Measurements from ENCODE around the gene BDH1.
"Not testable (repeated sequence)": the region's sequence is repeated elsewhere in the genome, so short reads cannot be mapped to it uniquely, and the experiment has no call there.

The BDH1 gene

DNA sequence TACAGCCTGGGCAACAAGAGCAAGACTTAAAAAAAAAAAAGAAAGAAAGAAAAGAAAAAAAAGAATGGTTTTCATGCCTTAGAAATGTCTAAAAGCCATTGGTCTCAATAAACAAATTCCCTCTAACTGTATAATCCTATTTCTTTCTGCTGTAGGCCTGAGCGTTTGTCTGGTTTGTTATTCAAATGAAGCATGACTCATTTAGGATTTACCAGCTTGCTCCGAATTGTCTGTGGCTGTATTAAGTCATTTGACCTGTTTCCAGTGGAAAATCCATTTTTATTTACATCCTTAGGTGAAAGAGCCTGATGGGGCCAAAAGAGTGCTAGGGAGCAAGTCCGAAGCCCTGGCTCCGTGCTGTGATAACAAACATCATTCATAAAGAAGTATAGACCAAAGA lies 73.8 kb downstream of the BDH1 start:
- no peak for DNase-seq

DNA sequence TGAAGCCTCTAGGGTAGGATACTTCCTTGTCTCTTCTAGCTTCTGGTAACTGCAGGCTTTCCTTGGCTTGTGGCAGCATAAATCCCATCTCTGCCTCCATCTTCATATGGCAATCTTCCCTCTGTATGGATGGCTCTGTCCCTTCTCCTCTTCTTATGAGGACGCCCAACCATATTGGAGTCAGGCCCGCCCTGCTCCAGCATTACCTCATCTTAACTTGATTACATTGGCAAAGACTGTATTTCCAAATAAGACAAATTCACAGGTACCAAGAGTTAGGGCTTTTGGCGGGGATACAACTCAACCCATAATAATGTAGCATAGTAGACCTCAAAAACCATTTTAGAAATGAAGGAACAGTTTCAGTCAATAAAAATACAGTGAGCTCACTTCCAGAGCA lies 75.4 kb downstream of the BDH1 start:
- DNase-seq = no peak

- DNase-seq = no peak
Measured at GRCh38 chr3:197478746-197479668, 76.8 kb downstream of the BDH1 start.

GRCh38 chr3:197477816-197478215 lies 78.0 kb downstream of the BDH1 start:
- DNase-seq = not testable (repeated sequence)

GRCh38 chr3:197475997-197476525 lies 79.7 kb downstream of the BDH1 start:
- DNase-seq = no peak

DNA sequence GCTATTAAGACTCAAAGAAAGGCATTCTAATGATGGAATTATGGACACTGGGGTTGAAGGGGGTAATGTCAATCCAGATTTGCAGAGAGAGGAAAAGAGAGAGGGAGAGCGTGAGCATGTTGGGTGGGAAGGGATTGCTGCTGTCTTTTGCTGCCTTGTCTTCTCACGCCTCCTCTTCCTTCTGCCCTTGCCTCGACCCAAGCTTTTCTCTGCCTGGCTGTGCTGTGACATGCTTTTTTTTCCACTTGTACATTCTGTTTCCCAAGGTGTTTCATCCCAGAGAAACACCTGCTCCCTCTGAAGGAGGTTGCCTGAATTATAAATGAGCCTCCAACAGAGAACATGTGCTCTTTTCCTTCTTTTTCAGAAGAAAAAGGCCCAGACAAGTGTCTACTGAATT lies 80.3 kb downstream of the BDH1 start:
- DNase-seq = no peak

GRCh38 chr3:197472151-197472550 lies 83.6 kb downstream of the BDH1 start:
- no peak for DNase-seq

DNA sequence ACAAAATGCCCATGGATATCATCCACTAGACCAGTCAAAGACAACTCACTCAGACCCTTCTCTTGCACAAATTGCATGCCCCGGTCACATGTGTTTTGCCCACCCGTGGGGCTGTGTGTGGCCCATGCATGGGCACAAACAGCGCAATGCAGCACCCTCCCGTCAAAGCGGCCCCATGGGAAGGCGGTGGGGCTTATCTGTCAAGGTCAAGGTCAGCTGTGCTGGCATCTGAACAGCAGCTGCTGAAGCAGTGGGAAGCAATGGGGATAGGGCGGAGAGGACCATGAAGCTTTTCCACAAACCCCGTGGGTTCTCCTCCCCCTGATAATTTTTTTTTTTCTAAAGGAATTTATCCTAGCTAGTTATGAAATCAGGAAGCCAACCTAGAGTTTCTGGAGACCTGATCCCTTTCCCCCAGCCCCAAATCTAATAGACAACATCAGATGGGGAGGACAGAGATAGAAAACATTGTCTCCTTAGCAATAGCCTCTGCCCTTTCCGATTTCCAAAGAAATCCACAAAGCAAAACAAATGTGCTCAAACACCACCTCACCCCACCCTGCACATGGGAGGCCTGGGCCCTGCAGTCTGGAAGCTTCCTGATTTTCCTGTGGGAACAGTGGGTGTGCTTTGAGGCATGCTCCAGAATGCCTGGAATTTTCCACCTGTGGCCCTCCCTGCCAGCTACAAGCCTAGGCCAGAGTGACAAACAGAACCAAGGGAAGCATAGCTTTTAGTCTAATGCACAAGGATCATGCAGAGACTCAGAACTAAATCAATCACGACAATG lies 84.4 kb downstream of the BDH1 start:
- no peak for DNase-seq

- DNase-seq = no peak
Measured at GRCh38 chr3:197468866-197469382, 86.8 kb downstream of the BDH1 start.

GRCh38 chr3:197468167-197468566 lies 87.6 kb downstream of the BDH1 start:
- no peak for DNase-seq

DNA sequence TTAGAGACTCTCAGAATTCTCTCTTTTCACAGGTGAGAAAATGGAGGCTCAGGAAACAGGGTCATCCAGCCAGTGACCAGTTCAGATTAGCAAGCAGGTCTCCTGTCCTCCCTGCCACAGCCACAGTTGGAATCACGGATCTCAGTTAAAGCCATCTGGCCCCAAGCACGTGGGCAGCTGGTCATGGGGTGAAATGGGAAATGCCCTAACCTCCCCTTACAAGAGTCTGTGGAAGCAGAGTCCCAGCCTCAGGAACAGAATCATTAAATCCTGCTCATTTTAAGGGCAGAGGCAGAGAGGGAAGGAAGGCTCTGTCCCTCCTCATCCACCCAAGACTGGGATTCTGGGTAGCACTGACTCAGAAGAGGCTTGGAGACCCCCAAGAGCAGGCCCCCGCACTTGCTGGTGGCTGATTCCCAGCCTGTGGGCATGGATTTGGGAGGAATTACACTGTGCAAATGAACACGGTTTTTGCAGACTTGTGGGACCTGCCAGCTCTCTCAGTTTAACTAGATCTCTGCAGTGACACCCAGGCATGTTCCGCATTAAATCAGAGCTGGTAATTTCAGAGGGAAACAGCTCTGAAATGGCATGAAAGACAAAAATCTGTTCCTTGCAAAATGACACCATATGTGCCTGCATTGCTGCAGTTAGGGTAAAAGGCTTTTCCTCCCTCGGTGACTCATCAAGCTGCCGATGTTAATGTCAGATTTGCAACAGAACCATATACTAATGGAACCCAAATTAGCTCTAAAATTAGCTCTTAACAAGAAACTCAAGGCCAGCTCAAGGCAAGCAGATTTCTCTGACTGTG lies 89.0 kb downstream of the BDH1 start:
- DNase-seq = no peak

DNA sequence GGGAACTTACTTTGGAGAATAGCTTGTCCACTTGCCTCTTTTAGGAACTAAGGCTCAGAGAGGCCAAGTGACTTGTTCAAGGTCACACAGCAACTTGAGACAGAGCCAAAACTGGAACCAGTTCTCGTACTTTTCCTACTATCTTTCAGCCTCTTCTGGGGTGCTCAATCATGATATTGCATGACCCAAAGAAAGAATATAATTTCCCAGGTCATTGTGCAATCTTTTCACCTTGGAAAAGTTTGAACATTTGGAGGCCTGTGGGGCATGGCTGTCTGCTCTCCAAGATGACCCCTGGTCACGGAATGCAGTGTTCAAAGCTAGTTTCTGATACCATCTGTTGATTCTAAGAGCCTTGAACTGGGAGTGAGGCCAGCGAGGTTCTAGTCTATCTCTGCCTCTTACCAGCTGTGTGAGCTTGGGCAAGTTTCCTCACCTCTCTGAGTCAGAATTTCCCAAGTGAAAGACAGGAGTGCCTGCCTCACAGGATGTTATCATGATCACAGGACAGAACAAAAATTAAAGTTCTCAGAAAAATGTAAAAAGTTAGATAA lies 89.7 kb downstream of the BDH1 start:
- no peak for DNase-seq

- no peak for DNase-seq
Measured at GRCh38 chr3:197465197-197465995, 90.4 kb downstream of the BDH1 start.

DNA sequence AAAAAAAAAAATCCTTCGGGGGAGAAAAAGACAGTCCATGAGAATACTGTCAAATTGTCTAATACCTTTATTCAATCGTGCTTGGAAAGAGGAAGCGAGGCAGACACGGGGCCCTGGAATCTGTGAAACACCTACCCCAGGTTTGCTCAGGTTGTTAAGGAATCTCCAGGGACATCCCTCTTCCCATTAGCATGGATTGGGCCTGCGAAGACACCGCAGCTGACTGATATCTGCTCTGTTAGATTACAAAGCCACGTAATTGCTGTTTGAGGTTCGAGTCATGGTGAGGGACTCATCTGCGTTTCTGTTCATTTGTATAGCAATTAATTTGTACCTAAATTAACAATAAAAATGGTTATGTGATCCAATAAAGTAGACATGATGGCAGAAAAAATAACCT lies 91.0 kb downstream of the BDH1 start:
- DNase-seq = no peak

DNA sequence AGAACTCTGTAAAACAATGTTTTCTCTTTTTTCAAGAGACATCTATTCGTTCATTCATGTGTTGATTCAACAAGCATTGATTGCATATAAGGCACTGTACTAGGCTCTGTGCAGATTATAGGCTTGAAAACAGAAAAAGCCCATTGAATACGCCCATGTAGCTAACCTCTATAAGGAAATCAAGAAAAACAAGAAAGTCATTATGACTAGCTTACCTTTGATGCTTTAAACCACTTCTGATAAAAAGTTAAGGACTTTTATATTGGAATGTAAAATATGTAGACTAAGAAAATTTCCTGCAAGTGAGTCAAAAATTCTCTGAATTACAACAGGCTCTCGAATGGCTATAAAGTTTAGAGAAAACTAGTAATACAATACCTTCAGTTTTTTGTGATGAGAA lies 92.5 kb downstream of the BDH1 start:
- no peak for DNase-seq

DNA sequence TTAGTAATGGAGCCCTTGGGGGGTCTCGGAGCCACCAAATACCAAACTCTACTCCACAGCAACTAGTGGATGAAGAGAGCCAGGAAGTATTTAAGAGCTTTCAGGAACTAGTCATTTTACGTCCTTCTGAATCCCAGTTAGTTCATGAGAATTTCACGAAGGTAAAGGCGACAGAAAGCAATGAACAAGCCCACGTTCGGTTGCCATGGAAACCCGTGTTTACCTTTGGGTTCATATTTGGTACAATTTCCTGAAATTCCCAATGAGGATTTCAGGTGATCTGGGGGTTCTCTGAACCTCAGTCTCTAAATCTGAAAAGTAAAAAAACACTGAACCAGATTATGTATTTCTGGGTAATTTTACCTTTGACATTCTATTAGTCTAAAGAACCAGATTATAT lies 93.0 kb downstream of the BDH1 start:
- no peak for DNase-seq

GRCh38 chr3:197460639-197461038 lies 95.1 kb downstream of the BDH1 start:
- DNase-seq = no peak

DNA sequence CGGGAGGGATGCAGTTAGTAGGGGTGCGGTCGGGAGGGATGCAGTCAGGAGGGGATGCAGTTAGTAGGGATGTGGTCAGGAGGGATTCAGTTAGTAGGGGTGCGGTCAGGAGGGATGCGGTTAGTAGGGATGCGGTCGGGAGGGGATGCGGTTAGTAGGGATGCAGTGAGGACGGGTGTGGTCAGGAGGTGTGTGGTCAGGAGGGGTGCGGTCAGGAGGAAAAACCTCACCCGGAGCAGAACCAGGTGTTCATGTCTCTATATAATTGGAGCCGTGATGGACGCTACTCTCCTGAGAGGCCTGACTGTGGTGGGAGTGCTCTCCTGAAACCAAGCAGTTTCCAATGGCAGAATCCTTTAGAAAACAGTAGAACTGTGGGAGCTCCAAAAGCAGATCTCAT lies 95.8 kb downstream of the BDH1 start:
- no peak for DNase-seq

Measured in NCI-H1092 (cell line).